A673 (cell line): ENCODE measurements around the gene STAB1.

Source experiments
- EZH2 ChIP-seq: fragments of 200-600 bp; sonication (generic); IDR thresholded peaks from 2 replicates; pipeline ENCODE4 v1.6.1; 2017; ENCODE audit warnings: borderline replicate concordance, low read depth, mild to moderate bottlenecking, mixed read lengths, antibody characterized with exemption, low read length; ENCODE audit not compliant: poor library complexity, severe bottlenecking
- TF ChIP-seq, protein P1 (sequence below): fragments of 300-800, 200-600 bp; sonication (generic); conservative IDR thresholded peaks from 2 replicates; pipeline ENCODE4 v1.5.1; 2017; ENCODE audit warnings: low read depth, mild to moderate bottlenecking, antibody characterized with exemption, low read length, moderate library complexity, mixed read lengths

DNA sequence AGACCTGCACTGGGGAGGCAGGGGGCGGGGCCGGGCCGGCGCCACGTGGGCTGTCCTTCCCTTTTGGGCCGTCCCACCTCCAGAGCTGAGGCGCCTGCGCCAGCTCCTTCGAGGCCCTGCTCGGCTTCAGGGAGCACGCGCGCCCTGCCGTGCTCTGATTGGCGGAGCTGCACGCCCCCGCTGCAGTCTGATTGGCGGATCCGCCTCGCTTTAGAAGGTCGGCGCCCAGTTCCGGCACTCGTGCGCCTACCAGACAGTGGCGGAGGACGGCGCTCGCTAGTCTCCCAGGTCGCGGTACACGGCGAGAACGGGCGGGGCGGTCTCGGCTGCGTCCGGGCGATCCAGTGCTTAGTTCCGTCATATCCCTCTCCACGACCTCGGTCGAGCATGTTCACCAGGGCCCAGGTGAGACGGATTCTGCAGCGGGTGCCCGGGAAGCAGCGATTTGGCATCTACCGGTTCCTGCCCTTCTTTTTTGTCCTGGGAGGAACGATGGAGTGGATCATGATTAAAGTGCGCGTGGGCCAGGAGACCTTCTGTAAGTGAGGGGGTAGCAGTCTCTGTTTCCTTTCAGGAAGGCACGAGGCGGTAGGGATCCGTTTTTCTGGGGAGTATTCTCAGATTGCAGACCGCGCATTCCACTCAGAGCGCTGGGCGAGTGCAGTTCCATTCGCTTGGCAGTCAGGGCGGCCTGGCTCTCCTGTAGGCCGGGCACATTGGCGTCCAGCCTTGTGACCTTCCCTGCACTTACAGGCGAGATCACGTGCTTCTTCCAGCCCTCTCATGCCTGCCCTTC is 41.4 kb downstream of the STAB1 start, which contains the start of gene UQCC5:
- TF ChIP-seq, protein P1, sequence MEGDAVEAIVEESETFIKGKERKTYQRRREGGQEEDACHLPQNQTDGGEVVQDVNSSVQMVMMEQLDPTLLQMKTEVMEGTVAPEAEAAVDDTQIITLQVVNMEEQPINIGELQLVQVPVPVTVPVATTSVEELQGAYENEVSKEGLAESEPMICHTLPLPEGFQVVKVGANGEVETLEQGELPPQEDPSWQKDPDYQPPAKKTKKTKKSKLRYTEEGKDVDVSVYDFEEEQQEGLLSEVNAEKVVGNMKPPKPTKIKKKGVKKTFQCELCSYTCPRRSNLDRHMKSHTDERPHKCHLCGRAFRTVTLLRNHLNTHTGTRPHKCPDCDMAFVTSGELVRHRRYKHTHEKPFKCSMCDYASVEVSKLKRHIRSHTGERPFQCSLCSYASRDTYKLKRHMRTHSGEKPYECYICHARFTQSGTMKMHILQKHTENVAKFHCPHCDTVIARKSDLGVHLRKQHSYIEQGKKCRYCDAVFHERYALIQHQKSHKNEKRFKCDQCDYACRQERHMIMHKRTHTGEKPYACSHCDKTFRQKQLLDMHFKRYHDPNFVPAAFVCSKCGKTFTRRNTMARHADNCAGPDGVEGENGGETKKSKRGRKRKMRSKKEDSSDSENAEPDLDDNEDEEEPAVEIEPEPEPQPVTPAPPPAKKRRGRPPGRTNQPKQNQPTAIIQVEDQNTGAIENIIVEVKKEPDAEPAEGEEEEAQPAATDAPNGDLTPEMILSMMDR: no peak
- no peak for TF ChIP-seq EZH2
